ENCODE data around the gene HNRNPH1.

Gene HNRNPH1

GRCh38 chr5:179577286-179577960 is 46.0 kb downstream of the HNRNPH1 start:
- TF ChIP-seq, protein P1, sequence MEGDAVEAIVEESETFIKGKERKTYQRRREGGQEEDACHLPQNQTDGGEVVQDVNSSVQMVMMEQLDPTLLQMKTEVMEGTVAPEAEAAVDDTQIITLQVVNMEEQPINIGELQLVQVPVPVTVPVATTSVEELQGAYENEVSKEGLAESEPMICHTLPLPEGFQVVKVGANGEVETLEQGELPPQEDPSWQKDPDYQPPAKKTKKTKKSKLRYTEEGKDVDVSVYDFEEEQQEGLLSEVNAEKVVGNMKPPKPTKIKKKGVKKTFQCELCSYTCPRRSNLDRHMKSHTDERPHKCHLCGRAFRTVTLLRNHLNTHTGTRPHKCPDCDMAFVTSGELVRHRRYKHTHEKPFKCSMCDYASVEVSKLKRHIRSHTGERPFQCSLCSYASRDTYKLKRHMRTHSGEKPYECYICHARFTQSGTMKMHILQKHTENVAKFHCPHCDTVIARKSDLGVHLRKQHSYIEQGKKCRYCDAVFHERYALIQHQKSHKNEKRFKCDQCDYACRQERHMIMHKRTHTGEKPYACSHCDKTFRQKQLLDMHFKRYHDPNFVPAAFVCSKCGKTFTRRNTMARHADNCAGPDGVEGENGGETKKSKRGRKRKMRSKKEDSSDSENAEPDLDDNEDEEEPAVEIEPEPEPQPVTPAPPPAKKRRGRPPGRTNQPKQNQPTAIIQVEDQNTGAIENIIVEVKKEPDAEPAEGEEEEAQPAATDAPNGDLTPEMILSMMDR (IDR thresholded peaks at IDR 0.05; ENCODE audit: control insufficient read depth, extremely low read depth, insufficient read depth), result no peak

DNA sequence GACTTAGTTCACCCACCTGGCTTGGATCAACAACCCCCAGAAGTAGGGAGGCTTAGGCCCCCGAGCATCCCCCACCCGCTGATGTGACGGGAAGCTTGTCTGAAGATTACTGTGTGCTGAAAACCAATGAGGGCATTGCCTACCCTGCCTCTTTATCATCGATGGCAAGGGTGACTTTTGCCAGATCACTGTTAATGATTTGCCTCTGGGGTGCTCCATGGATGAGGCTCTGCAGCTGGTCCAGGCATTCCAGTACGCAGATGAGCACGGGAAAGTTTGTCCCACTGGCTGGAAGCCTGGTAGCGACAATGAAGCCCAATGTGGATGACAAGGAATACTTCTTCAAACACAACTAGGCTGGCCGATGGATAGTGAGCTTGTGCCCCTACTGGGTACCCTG is 51.1 kb downstream of the HNRNPH1 start:
- no peak overlapping the region for H3K4me3 ChIP-seq (ENCODE audit: low read depth, low read length)
- DNase-seq (ENCODE audit: low read depth), result no peak
- TF ChIP-seq, protein P1 (IDR thresholded peaks at IDR 0.05; ENCODE audit: control insufficient read depth, extremely low read depth, insufficient read depth), result no peak

More at GRCh38 chr5:179577286-179577960, 46.0 kb downstream of the HNRNPH1 start:
- H3K4me3 ChIP-seq (ENCODE audit: low read depth, low read length), result no peak overlapping the region
- DNase-seq (ENCODE audit: low read depth), result no peak

- no peak overlapping the region for H3K4me3 ChIP-seq (ENCODE audit: low read depth, low read length)
- TF ChIP-seq, protein P1 (IDR thresholded peaks at IDR 0.05; ENCODE audit: control insufficient read depth, extremely low read depth, insufficient read depth), result no peak
- DNase-seq (ENCODE audit: low read depth), result no peak
Observed at GRCh38 chr5:179568721-179569120, 54.8 kb downstream of the HNRNPH1 start.

- H3K4me3 ChIP-seq (ENCODE audit: low read depth, low read length), result no peak overlapping the region
- DNase-seq (ENCODE audit: low read depth), result no peak
- TF ChIP-seq, protein P1 (IDR thresholded peaks at IDR 0.05; ENCODE audit: control insufficient read depth, extremely low read depth, insufficient read depth), result no peak
Observed at GRCh38 chr5:179564526-179564925, 58.9 kb downstream of the HNRNPH1 start.

Data from LNCaP clone FGC (cell line).